ENCODE data around the gene LOXL3.
"Not testable (repeated sequence)": the region's sequence is repeated elsewhere in the genome, so short reads cannot be mapped to it uniquely, and the experiment has no call there.

Gene LOXL3

DNA sequence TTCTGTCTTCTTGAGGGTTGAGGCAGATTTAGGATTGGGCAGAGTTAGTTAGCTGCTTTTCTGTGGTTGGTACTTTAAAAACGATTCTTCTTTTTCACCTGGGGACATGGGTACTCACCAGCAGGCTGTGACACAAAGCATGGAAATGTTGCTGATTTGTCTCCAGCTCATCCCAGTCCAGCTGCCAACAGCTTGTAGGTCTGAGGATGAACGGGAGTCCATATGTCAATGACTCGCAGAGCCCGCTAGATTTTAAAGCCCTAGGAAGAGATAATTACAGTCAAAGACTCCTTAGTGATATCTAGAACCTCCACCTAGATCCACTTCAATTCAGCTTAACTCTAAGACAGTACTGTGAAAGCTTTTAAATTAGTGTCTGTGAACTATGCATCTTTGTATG, 21.6 kb upstream of the LOXL3 start:
- FAIRE-seq (no peak), DNase-seq (ENCODE audit: insufficient read length, low spot score) (no peak)

GRCh38 chr2:74573747-74574562, 20.2 kb upstream of the LOXL3 start:
- DNase-seq (ENCODE audit: insufficient read length, low spot score) (peak; percentile 88), FAIRE-seq (peak; percentile 49)

DNA sequence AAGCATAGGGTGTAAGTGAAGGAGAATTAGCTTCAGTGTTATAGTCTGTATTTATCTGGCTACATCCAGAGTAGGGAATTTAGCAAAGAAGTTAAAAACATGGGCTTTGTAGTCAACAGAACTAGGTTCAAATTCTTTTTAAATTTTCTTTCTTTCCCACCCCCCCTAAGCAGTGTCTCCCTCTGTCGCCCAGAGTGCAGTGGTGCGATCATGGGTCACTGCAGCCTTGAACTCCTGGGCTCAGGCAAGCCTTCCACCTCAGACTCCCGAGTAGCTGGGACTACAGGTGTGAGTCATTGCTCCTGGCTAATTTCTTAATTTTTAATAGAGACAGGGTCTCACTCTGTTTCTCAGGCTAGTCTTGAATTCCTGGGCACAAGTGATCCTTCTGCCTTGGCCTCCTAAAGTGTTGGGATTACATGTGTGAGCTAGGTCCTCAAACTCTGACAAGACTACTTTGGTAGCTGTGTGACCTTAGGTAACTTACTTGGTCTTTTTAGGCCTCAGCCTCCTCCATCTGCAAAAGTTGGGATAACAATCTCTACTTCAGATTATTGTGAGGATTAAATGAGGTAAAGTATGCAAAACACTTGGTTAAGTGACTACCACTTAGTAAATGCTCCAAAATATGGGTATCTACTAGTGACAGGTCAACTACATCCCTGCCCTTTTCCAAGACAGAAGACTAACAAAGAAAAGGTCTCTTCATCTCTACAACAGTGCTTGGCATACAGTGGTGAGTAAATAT, 18.6 kb upstream of the LOXL3 start:
- DNase-seq (ENCODE audit: insufficient read length, low spot score) (no peak), FAIRE-seq (no peak)

DNA sequence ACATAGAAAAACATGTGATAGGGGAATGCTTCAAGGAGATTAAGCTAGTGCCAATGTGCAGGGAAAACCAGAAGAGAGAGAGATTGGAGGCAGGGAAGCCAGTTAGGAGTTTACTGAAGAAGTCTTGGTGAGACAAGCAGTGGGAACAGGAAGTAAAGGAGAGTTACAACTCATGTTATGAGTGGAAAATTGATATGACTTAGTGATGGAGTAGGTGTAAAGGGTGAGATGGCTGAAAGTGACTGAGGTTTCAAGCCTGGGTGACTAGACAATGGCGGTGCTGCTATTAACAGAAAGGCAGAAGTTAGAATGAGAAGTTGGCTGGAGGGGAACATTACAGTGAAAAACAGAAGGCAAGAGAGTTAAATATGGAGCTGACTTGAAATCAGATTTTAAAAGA, 17.3 kb upstream of the LOXL3 start:
- FAIRE-seq (no peak), DNase-seq (ENCODE audit: insufficient read length, low spot score) (no peak)

DNA sequence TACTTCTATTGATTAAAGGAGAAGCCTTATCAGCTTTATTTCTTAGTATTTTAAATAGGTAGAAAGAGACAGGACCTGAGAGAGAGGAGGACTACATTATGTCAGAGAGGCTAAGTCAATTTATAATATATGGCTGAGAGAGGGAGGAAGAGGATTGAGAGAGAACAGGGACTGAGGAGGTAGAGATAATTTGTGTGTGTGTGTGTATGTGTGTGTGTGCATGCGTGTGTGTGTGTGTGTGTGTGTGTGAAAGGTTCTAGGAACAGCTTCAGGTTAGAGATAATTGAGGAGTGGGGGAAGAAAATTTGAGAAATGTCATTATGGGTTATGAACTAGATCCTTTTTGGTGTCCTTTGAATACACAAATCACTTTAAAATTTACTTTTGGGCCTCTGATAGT, 15.9 kb upstream of the LOXL3 start:
- FAIRE-seq (no peak), DNase-seq (ENCODE audit: insufficient read length, low spot score) (no peak)

- peak; percentile 23 for FAIRE-seq
These were observed 14.1 kb upstream of the LOXL3 start for GRCh38 chr2:74567881-74568280.

DNA sequence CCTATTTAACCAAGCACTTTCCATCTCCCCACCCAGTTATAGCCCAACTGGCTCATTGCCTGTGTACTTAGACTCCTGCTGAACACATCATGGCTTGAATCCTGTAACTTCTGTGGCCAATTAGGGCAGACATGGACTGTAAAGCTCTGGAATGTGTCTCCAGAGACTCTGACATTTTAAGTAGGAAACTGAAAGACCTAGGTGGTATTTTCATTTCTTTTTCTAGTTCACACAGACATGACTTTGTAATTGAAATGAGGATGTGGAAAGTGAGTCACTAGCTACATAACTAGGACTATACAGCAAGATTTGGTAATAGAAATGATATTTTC, 13.0 kb upstream of the LOXL3 start:
- DNase-seq (ENCODE audit: insufficient read length, low spot score) (no peak), FAIRE-seq (no peak)

More at GRCh38 chr2:74567881-74568280, 14.1 kb upstream of the LOXL3 start:
- peak; percentile 55 for DNase-seq (ENCODE audit: insufficient read length, low spot score)

GRCh38 chr2:74566076-74566753, 12.5 kb upstream of the LOXL3 start:
- FAIRE-seq (no peak), DNase-seq (ENCODE audit: insufficient read length, low spot score) (no peak)

- no peak for FAIRE-seq
- DNase-seq (ENCODE audit: insufficient read length, low spot score), result no peak
These were observed 10.5 kb upstream of the LOXL3 start for GRCh38 chr2:74564222-74564621.

- DNase-seq (ENCODE audit: insufficient read length, low spot score), result no peak
- peak; percentile 52 for FAIRE-seq
These were observed 8.5 kb upstream of the LOXL3 start for GRCh38 chr2:74562126-74562775.

- FAIRE-seq; DNase-seq (ENCODE audit: insufficient read length, low spot score): not testable (repeated sequence)
These were observed 7.3 kb upstream of the LOXL3 start for GRCh38 chr2:74561022-74561421.

GRCh38 chr2:74560591-74560990, 6.8 kb upstream of the LOXL3 start:
- DNase-seq (ENCODE audit: insufficient read length, low spot score) (no peak), FAIRE-seq (peak; percentile 20)

DNA sequence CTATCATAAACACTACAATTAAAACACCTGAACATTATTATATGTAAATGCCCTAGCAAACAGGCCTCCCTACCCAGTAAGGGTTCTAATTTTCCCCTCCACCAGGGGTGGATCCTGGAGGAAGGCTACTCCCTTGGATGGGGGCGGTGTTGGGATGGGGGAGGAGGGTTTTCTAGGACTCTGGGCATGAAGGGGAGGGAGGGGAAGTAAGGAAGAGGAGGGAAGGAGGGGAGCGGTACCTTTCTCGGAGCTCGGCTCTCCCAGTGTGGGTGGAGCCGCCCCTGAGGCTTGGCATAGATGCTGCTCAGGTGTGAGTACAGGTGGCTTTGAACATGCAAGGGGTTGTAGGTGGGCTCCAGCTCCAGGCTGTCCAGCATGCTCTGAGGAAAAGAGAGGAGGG, 6.2 kb upstream of the LOXL3 start:
- FAIRE-seq (no peak), DNase-seq (ENCODE audit: insufficient read length, low spot score) (no peak)

GRCh38 chr2:74558284-74559230, 4.8 kb upstream of the LOXL3 start:
- no peak for DNase-seq (ENCODE audit: insufficient read length, low spot score)
- FAIRE-seq, result no peak

- DNase-seq (ENCODE audit: insufficient read length, low spot score) (no peak), FAIRE-seq (no peak)
These were observed 3.2 kb upstream of the LOXL3 start for GRCh38 chr2:74556831-74557370.

GRCh38 chr2:74556159-74556558, 2.4 kb upstream of the LOXL3 start:
- DNase-seq (ENCODE audit: insufficient read length, low spot score) (no peak), FAIRE-seq (no peak)

GRCh38 chr2:74555610-74556103, 1.9 kb upstream of the LOXL3 start:
- FAIRE-seq (no peak), DNase-seq (ENCODE audit: insufficient read length, low spot score) (no peak)

GRCh38 chr2:74554820-74555531, 1.2 kb upstream of the LOXL3 start:
- DNase-seq (ENCODE audit: insufficient read length, low spot score), result peak; percentile 65

More at GRCh38 chr2:74554820-74555531, 1.2 kb upstream of the LOXL3 start:
- FAIRE-seq, result peak; percentile 81
